ENCODE data around the gene LRRC58.

- TF ChIP-seq CTCF (IDR thresholded peaks at IDR 0.05 in 2 of 3, conservative IDR thresholded peaks at IDR 0.05 in 1 of 3; ENCODE audit: borderline replicate concordance in 1 of 3, insufficient read depth in 1 of 3, low read depth in 2 of 3, low read length in 2 of 3) (no peak), POLR2AphosphoS5 (IDR thresholded peaks at IDR 0.05; ENCODE audit: low read depth, low read length) (no peak), POLR2A (IDR thresholded peaks at IDR 0.05; ENCODE audit: borderline replicate concordance, extremely low read depth, insufficient read depth, insufficient read length) (no peak), EZH2phosphoT487 (IDR thresholded peaks at IDR 0.05; ENCODE audit: borderline replicate concordance) (no peak)
These were observed 2.9 kb upstream of the LRRC58 start for GRCh38 chr3:120352017-120352416.

All from HCT116 (cell line).